Activated naive CD8-positive, alpha-beta T cell treated with anti-CD3 and anti-CD28 coated beads, Interleukin-2, amount 50 U/mL, for 24 hours (primary cell): ENCODE results near the gene GALNT18.

ENCODE experiments used
- ATAC-seq: fragments of 150-1000 bp; cut with Tn5 transposase; one replicate; pipeline ENCODE4 v1.10.0; 2021
- DNase-seq: peaks from one replicate; pipeline ENCODE4 v3.0.0; 2021
- H3K27ac Mint-ChIP-seq: one replicate; pipeline ENCODE4 v1.8.0; 2021; ENCODE audit warnings: mild to moderate bottlenecking, mixed read lengths
- H3K27me3 Mint-ChIP-seq: one replicate; pipeline ENCODE4 v1.8.0; 2021; ENCODE audit warnings: mixed read lengths
- H3K36me3 Mint-ChIP-seq: one replicate; pipeline ENCODE4 v1.8.0; 2021; ENCODE audit warnings: low read depth, mixed read lengths
- H3K4me1 Mint-ChIP-seq: one replicate; pipeline ENCODE4 v1.8.0; 2021; ENCODE audit warnings: mixed read lengths
- H3K4me3 Mint-ChIP-seq: one replicate; pipeline ENCODE4 v1.8.0; 2021; ENCODE audit warnings: mild to moderate bottlenecking, moderate library complexity, mixed read lengths
- H3K9me3 Mint-ChIP-seq: one replicate; pipeline ENCODE4 v1.8.0; 2021; ENCODE audit warnings: mixed read lengths

The GALNT18 gene

DNA sequence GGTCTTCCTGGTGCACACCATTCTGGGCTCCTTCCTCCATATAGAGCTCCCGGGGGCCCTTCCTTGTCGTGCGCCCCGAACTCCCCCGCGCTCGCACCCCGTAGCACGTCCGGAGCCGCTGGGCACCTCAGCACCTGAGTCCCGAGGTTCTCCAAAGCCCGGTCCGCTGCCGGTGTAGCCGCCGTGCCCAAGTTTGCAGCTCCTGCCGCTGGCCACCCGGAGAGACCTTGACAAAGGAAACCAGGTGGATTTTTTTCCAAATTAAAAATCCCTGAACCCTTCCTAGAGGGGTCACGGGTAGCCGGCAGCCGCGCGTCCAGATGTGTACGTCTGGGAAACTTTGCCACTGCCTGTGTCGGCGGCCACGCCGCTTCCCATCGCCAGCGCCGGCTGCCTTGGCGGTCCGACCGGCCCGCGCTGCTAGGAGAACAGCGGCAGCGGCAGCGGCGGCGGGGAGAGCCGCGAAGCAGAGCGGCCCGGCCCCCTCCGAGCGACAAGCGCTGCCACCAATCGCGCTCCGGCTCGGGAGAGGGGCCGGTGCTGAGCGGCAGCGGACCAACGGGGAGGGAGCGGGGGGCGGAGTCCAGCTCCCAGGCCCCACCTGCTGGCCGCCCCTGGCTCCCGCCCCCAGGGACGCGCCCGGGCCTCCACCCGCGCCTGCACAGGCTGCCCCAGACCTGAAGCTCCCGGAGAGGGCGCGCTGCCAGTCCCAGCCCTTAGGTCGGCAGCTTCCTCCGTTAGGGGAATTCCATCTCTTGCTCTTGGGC, at the start of gene GALNT18:
TSS of gene GALNT18 (minus strand) at position 433 of the 767 bp plus-strand sequence.
- peaks cover 43% of the 10 kb centered on the region for H3K27me3 Mint-ChIP-seq
- ATAC-seq (peak; percentile 96), DNase-seq (peak; percentile 85)
- H3K36me3 Mint-ChIP-seq: no peaks in the 10 kb centered on the region
- H3K27ac Mint-ChIP-seq: no peak within 1 kb of the TSS
- H3K4me1 Mint-ChIP-seq: peaks cover 9% of the 10 kb centered on the region
- H3K9me3 Mint-ChIP-seq: no peaks in the 10 kb centered on the region
- H3K4me3 Mint-ChIP-seq: peak within 1 kb of the TSS; percentile 80

DNA sequence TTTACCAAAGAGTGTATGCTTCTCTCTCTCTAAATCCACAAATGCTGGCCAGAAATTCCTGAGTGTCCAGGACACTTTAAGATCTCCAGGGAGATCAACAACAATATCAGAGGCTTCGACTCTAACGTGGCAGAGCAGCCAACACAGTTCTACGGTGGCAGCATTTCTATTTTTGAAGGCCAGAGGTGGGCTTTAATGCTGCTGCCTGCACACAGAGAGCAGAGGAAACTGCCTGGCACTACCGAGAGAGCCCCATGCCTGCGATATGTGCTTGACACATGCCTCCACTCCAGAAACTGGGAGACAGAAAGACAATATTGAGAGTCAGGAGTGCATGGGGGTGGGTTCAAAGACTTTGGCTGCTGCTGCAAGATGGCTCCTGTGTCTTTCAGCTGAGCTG, 48.8 kb upstream of the GALNT18 start:
- Mint-ChIP-seq H3K4me3 (no peak overlapping the region), H3K27ac (no peak overlapping the region), H3K9me3 (no peaks in the 10 kb centered on the region), H3K4me1 (no peaks in the 10 kb centered on the region), H3K36me3 (no peaks in the 10 kb centered on the region), H3K27me3 (peaks cover 5% of the 10 kb centered on the region)
- ATAC-seq (no peak), DNase-seq (no peak)

- no peak overlapping the region for H3K4me3 Mint-ChIP-seq
- no peak for ATAC-seq
- H3K4me1 Mint-ChIP-seq: no peaks in the 10 kb centered on the region
- no peak for DNase-seq
- H3K27me3 Mint-ChIP-seq: peaks cover 8% of the 10 kb centered on the region
- no peaks in the 10 kb centered on the region for H3K36me3 Mint-ChIP-seq
- H3K9me3 Mint-ChIP-seq: no peaks in the 10 kb centered on the region
- no peak overlapping the region for H3K27ac Mint-ChIP-seq
Measured at GRCh38 chr11:11669233-11669846, 47.5 kb upstream of the GALNT18 start.

- DNase-seq (no peak), ATAC-seq (no peak)
- Mint-ChIP-seq H3K36me3 (no peaks in the 10 kb centered on the region), H3K27ac (no peak overlapping the region), H3K9me3 (no peaks in the 10 kb centered on the region), H3K4me3 (no peak overlapping the region), H3K4me1 (no peaks in the 10 kb centered on the region), H3K27me3 (peaks cover 8% of the 10 kb centered on the region)
Measured at GRCh38 chr11:11668781-11669180, 47.0 kb upstream of the GALNT18 start.

DNA sequence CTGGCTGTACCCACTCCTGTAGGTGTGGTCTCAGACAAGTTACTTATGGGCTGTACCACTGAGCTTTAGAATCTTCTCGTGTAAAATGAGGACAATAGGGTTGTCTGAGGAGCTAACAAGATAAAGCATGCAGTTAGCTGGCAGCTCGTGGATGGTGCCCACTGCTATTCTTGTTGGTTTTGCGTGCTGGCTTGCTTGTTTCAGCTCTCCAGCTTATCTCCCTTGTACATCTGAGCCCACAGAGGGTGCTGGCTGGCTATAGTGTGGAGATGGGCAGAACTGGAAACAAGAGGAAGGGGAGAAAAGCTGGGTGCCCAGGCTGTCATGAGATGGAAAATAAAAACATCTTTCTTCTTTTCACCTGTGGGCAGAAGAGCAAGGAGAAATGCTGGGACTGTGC, 46.5 kb upstream of the GALNT18 start:
- Mint-ChIP-seq H3K9me3 (no peaks in the 10 kb centered on the region), H3K36me3 (no peaks in the 10 kb centered on the region), H3K4me1 (no peaks in the 10 kb centered on the region), H3K27ac (no peak overlapping the region), H3K27me3 (peaks cover 8% of the 10 kb centered on the region), H3K4me3 (no peak overlapping the region)
- ATAC-seq (no peak), DNase-seq (no peak)

DNA sequence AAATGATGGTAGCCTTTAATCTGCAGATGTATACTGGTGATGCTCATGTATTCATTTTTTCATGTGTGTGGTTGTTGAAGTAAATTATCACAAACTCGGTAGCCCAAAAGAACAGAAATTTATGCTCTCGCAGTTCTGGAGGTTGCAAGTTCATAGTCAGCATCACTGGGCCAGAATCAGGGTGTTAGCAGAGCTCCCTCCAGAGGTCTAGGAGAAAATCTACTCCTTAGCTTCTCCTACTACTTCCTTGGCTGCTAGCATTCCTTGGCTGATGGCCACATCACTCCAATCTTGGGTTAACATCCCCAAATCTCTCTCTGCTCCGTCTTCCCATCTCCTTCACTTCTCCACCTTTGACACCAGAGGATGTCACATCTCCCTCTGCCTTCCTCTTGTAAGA, 45.3 kb upstream of the GALNT18 start:
- H3K9me3 Mint-ChIP-seq: no peaks in the 10 kb centered on the region
- no peaks in the 10 kb centered on the region for H3K4me1 Mint-ChIP-seq
- peaks cover 8% of the 10 kb centered on the region for H3K27me3 Mint-ChIP-seq
- H3K36me3 Mint-ChIP-seq: no peaks in the 10 kb centered on the region
- no peak for ATAC-seq
- no peak overlapping the region for H3K4me3 Mint-ChIP-seq
- no peak overlapping the region for H3K27ac Mint-ChIP-seq
- DNase-seq: no peak

- Mint-ChIP-seq H3K4me3 (no peak overlapping the region), H3K9me3 (no peaks in the 10 kb centered on the region), H3K4me1 (no peaks in the 10 kb centered on the region), H3K36me3 (no peaks in the 10 kb centered on the region), H3K27me3 (peaks cover 8% of the 10 kb centered on the region), H3K27ac (no peak overlapping the region)
- no peak for ATAC-seq
- DNase-seq: no peak
Measured at GRCh38 chr11:11665407-11665806, 43.6 kb upstream of the GALNT18 start.

GRCh38 chr11:11663907-11664306, 42.1 kb upstream of the GALNT18 start:
- H3K27ac Mint-ChIP-seq: no peak overlapping the region
- DNase-seq: no peak
- H3K36me3 Mint-ChIP-seq: no peaks in the 10 kb centered on the region
- no peak overlapping the region for H3K4me3 Mint-ChIP-seq
- ATAC-seq: no peak
- H3K27me3 Mint-ChIP-seq: peaks cover 8% of the 10 kb centered on the region
- H3K9me3 Mint-ChIP-seq: no peaks in the 10 kb centered on the region
- no peaks in the 10 kb centered on the region for H3K4me1 Mint-ChIP-seq

DNA sequence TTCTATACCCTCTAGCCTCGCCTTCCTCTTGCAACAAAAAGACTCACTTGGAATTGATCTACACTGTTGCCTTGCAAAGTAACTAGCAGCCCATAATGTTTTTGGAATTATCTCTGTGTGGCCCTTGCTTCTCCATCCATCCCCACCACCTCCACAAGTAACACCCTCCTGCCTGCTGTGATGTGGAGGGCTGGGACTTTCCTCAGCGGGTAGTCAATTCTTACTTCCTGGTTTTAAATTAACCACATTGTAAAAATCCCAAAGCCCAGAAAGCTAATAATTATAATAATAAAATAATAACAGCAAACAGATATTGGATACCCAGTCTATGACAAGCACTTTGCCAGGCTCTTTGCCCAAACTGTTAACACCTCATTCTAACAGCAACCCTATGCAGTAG, 40.8 kb upstream of the GALNT18 start:
- H3K27ac Mint-ChIP-seq: no peak overlapping the region
- no peak overlapping the region for H3K4me3 Mint-ChIP-seq

DNA sequence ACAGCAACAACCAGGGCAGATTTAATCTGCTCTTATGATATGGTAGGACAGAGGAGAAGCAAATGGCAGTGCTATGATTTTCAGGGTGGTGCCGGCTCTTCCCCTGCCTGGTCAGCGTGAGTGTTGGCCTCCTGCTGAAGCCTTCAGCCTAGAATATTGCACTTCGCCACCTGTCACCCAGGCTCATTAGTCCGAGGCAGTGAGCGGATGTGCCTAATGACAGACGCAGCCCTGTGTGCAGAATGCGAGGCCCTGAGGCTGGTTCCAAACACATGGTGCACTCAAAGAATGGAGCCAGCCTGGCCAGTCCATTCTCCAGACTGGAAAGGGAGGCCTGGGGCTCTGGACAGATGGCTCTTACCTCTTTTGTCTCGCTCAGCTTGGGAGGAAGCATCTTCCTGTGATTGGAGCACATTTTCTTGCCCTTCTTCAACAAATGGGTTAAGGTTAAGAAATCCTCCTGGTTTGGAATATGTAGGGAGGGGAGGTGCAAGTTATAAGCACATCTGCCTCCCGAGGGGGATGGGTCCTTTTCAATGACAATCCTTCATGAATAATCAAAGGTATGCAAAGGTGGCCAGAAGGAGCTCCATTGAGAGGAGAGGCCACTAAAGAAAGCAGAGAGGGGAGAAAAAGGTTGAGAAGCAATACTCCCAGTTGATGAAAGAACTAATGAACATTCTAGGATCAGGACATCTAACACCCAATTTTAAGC, 39.7 kb upstream of the GALNT18 start:
- ATAC-seq (no peak), DNase-seq (no peak)
- H3K4me1 Mint-ChIP-seq: no peaks in the 10 kb centered on the region
- H3K27ac Mint-ChIP-seq: no peak overlapping the region
- no peak overlapping the region for H3K4me3 Mint-ChIP-seq
- H3K27me3 Mint-ChIP-seq: peaks cover 5% of the 10 kb centered on the region
- H3K36me3 Mint-ChIP-seq: no peaks in the 10 kb centered on the region
- H3K9me3 Mint-ChIP-seq: no peaks in the 10 kb centered on the region

More for the DNA sequence above, 40.8 kb upstream of the GALNT18 start:
- H3K4me1 Mint-ChIP-seq: no peaks in the 10 kb centered on the region
- ATAC-seq: no peak
- peaks cover 8% of the 10 kb centered on the region for H3K27me3 Mint-ChIP-seq
- no peaks in the 10 kb centered on the region for H3K36me3 Mint-ChIP-seq
- no peak for DNase-seq
- no peaks in the 10 kb centered on the region for H3K9me3 Mint-ChIP-seq

DNA sequence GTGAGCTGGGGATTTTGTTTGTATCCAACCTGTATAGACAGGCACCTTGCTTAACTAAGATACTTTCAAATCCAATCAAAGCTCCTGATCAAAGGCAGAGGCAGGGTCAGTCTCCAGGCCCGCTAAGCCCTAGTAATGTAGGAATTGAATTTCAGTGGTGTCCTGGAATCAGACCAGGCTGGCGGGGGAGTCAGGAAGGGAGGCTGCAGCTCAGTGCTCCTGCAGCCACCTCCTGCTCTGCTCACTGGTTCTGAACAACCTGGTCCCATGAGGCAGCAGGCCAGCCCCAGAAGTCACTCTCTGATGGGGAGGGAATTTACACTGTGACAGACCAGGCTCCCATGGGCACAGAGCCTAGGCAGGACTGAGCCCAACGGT, 38.5 kb upstream of the GALNT18 start:
- DNase-seq: no peak

GRCh38 chr11:11659567-11660362, 38.0 kb upstream of the GALNT18 start:
- Mint-ChIP-seq H3K27me3 (peaks cover 3% of the 10 kb centered on the region), H3K9me3 (no peaks in the 10 kb centered on the region), H3K27ac (no peak overlapping the region), H3K4me3 (no peak overlapping the region), H3K4me1 (no peaks in the 10 kb centered on the region), H3K36me3 (no peaks in the 10 kb centered on the region)
- DNase-seq (no peak), ATAC-seq (no peak)

More for the DNA sequence above, 38.5 kb upstream of the GALNT18 start:
- no peak for ATAC-seq
- Mint-ChIP-seq H3K4me3 (no peak overlapping the region), H3K36me3 (no peaks in the 10 kb centered on the region), H3K4me1 (no peaks in the 10 kb centered on the region), H3K9me3 (no peaks in the 10 kb centered on the region), H3K27ac (no peak overlapping the region), H3K27me3 (peaks cover 3% of the 10 kb centered on the region)

DNA sequence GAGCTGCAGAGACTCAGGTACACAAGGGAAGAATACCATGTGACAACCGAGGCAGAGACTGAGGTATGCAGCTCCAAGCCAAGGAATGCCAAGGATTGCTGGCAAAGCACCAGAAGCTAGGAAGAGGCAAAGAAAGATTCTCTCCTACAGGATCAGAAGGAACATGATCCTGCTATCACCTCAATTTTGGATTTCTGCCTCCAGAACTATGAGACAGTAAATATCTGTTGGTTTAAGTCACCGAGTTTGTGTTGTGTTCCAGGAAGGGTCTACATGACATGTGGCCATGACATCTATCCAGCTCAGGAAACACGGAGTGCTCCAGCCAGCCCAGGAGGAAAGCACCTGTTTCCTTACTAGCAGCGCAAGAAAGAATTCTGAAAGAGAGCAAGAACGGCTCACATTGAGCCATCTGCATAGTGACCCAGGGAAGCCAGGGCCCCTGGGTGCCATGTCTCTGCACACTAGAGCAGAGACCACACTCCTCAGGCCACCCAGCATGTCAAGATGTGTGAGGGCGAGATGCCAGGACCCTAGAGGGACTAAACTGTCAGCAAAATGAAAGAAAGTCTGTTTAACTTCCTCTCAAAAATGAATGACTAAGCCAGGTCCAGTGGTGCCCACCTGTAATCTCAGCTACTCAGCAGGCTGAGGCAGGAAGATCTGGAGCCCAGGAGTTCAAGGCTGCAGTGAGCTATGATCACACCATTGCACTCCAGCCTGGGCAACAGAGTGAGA, 35.6 kb upstream of the GALNT18 start:
- no peak for DNase-seq
- Mint-ChIP-seq H3K4me3 (no peak overlapping the region), H3K9me3 (no peaks in the 10 kb centered on the region), H3K27ac (no peak overlapping the region), H3K36me3 (no peaks in the 10 kb centered on the region), H3K27me3 (peaks cover 7% of the 10 kb centered on the region), H3K4me1 (no peaks in the 10 kb centered on the region)
- ATAC-seq: no peak

DNA sequence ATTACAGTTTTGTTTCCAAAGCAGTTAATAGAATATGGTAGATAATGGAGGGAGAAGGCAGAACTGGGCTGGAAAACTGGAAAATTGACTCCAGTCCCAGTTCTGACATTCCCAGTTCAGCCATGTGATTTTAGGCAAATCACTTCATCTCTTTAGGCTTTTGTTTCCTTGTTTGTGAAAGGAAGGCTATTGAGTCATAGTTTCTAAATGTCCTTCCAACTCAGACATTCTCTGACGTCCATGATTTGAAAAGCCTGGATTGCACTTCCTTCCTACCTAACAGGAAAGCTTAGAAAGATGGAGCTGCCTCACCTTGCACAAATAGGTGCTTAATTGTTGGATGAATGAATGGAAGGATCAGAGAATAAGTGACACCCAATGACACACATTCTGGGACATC, 19.8 kb upstream of the GALNT18 start:
- no peaks in the 10 kb centered on the region for H3K4me1 Mint-ChIP-seq
- peaks cover 21% of the 10 kb centered on the region for H3K27me3 Mint-ChIP-seq
- H3K4me3 Mint-ChIP-seq: no peak overlapping the region
- ATAC-seq: no peak
- no peaks in the 10 kb centered on the region for H3K9me3 Mint-ChIP-seq
- no peak overlapping the region for H3K27ac Mint-ChIP-seq
- no peaks in the 10 kb centered on the region for H3K36me3 Mint-ChIP-seq
- DNase-seq: no peak
